ENCODE measurements around the gene SEC62. TPM values are rescaled to one million over a fixed set of nuclear protein-coding genes. Genes with fewer than 3 reads are reported as not detected.

SEC62 gene
- total RNA-seq, 1 donor from 2014 or later, result 99.2 TPM

DNA sequence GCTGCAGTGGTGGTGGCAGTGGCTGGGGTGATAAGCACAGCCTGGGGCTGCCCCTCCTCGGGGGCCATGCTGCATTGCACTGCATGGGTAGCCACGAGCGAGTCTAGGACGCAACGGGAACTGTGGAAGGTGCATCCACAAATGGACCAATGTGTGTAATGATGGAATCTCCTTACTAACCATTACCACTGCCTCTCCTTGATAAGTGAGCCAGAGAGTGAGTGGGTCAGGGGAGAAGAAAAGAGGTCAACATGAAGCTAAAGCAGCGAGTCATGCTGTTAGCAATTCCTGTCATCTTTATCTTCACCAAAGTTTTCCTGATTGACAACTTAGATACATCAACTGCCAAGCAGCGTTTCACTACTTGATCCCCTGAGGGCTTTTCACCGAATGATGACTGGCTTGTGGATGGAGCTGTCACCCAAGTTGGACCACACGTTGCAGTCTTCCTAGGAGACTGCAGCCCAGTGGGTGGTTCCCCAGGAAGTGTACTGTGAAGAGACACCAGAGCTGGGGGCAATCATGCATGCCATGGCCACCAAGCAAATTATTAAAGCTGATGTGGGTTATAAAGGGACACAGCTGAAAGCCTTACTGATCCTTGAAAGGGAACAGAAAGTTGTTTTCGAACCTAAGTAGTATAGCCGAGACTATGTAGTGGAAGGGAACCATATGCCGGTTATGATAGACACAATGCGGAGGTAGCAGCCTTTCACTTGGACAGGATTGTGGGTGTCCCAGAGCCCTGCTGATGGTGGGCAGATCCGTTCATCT, 34.7 kb upstream of the SEC62 start:
- H3K27me3 Mint-ChIP-seq (ENCODE audit: low read depth), result peaks cover 30% of the 10 kb centered on the region
- no peak for DNase-seq (ENCODE audit: low spot score)
- no peak overlapping the region for H3K27ac Mint-ChIP-seq (ENCODE audit: unreplicated experiment)
- no peaks in the 10 kb centered on the region for H3K36me3 Mint-ChIP-seq (ENCODE audit: low read depth)
- TF ChIP-seq, protein P1, sequence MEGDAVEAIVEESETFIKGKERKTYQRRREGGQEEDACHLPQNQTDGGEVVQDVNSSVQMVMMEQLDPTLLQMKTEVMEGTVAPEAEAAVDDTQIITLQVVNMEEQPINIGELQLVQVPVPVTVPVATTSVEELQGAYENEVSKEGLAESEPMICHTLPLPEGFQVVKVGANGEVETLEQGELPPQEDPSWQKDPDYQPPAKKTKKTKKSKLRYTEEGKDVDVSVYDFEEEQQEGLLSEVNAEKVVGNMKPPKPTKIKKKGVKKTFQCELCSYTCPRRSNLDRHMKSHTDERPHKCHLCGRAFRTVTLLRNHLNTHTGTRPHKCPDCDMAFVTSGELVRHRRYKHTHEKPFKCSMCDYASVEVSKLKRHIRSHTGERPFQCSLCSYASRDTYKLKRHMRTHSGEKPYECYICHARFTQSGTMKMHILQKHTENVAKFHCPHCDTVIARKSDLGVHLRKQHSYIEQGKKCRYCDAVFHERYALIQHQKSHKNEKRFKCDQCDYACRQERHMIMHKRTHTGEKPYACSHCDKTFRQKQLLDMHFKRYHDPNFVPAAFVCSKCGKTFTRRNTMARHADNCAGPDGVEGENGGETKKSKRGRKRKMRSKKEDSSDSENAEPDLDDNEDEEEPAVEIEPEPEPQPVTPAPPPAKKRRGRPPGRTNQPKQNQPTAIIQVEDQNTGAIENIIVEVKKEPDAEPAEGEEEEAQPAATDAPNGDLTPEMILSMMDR (IDR thresholded peaks at IDR 0.05), result no peak
- no peaks in the 10 kb centered on the region for H3K9me3 Mint-ChIP-seq (ENCODE audit: low read depth)
- H3K4me1 Mint-ChIP-seq (ENCODE audit: low read depth), result no peaks in the 10 kb centered on the region
- H3K4me3 Mint-ChIP-seq (ENCODE audit: unreplicated experiment), result no peak overlapping the region

DNA sequence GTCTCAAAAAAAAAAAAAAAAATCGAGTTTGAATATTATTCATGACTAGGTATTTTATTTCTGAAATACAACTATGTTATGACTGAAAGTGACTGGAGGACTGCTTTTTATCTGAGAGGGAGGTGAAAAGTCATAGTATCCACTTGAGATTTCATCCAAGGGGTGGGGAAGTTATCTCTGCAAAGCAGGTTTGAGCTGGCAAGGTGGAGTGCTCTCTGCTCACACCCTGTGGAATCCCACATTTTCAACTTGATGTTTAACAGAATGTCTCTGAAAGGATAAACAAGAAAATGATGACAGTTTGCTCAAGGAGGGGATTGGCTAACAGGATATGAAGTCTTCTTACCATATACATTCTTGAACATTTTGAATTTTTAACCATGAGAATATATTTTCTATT, 27.3 kb upstream of the SEC62 start:
- H3K4me1 Mint-ChIP-seq (ENCODE audit: low read depth), result peaks cover 7% of the 10 kb centered on the region
- no peak for DNase-seq (ENCODE audit: low spot score)
- TF ChIP-seq, protein P1 (IDR thresholded peaks at IDR 0.05), result no peak
- H3K4me3 Mint-ChIP-seq (ENCODE audit: unreplicated experiment), result no peak overlapping the region
- no peaks in the 10 kb centered on the region for H3K9me3 Mint-ChIP-seq (ENCODE audit: low read depth)
- H3K27ac Mint-ChIP-seq (ENCODE audit: unreplicated experiment), result no peak overlapping the region
- peaks cover 32% of the 10 kb centered on the region for H3K27me3 Mint-ChIP-seq (ENCODE audit: low read depth)
- H3K36me3 Mint-ChIP-seq (ENCODE audit: low read depth), result no peaks in the 10 kb centered on the region

DNA sequence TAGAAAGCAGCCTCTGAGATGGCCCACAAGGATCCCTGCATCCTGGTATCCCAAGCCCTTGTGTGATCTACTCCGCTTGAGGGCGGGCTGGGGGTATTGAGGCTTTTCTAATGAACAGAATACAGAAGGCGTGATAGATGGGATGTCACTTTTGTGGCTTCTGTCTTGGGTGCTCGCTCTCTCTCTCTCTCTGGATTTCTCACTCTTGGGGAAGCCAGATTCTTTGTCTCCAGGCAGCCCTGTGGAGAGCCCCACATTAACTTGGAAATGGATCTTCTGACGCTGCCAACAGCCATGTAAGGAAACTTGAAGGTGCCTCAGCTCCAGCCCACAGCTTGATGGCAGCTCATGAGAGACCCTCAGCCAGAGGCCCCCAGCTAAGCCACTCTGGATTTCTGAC, 26.9 kb upstream of the SEC62 start:
- peaks cover 7% of the 10 kb centered on the region for H3K4me1 Mint-ChIP-seq (ENCODE audit: low read depth)
- H3K36me3 Mint-ChIP-seq (ENCODE audit: low read depth), result no peaks in the 10 kb centered on the region
- H3K27me3 Mint-ChIP-seq (ENCODE audit: low read depth), result peaks cover 29% of the 10 kb centered on the region
- DNase-seq (ENCODE audit: low spot score), result no peak
- TF ChIP-seq, protein P1 (IDR thresholded peaks at IDR 0.05), result no peak
- H3K27ac Mint-ChIP-seq (ENCODE audit: unreplicated experiment), result no peak overlapping the region
- H3K4me3 Mint-ChIP-seq (ENCODE audit: unreplicated experiment), result no peak overlapping the region
- no peaks in the 10 kb centered on the region for H3K9me3 Mint-ChIP-seq (ENCODE audit: low read depth)

DNA sequence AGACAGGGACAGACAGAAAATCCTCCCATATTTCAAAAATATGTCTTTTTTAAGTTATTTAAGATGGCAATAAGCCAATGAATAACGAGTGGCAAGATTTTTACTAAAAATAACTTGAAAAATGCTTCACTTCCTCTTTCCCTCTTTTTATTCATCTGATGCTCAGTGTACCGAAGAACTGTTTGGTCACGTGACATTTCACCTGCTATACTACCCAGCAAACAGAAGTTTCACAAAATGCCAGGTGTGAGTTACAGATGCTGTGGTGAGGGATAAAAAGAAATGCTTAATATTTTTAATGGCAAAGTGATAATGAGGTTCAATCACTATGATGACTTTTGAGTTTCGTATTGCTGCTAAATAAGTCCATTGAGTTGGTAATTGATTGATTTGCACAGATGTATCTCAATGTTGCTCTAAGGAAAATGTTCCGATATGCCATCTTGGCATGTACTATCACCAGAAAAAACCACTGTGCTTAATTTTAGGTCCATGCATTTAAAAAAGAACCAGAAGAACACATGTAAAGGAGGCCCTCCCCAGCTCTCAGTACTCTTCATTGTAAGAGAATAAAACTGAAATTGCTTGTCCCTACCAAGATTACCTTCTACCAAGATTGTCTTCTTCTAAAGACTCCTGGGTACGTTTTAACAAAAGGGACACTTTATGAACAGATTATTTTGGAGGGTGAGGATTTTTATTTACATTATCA, 26.0 kb upstream of the SEC62 start:
- no peaks in the 10 kb centered on the region for H3K36me3 Mint-ChIP-seq (ENCODE audit: low read depth)
- H3K9me3 Mint-ChIP-seq (ENCODE audit: low read depth), result no peaks in the 10 kb centered on the region
- TF ChIP-seq, protein P1 (IDR thresholded peaks at IDR 0.05), result no peak
- no peak overlapping the region for H3K4me3 Mint-ChIP-seq (ENCODE audit: unreplicated experiment)
- H3K27me3 Mint-ChIP-seq (ENCODE audit: low read depth), result peaks cover 21% of the 10 kb centered on the region
- DNase-seq (ENCODE audit: low spot score), result no peak
- H3K4me1 Mint-ChIP-seq (ENCODE audit: low read depth), result peaks cover 7% of the 10 kb centered on the region
- no peak overlapping the region for H3K27ac Mint-ChIP-seq (ENCODE audit: unreplicated experiment)

DNA sequence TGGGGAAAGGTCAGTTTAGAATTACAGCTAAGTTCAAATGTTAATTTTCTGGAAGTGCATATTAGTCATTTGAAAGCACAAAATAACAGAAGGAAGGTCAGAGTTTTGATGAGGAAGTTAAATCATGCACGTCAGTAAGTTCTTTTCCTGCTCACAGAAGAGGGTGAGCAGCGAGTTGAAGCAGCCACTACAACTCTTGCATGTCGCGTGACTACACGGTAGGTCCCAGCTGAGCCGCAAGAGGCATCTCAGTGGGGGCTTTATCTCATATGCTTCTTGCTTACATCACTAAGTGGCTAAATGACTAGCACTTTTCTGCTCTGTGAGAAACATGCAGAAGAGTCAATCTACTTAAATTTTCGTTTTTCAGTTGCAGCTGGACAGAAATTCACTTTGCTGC, 21.3 kb upstream of the SEC62 start:
- Mint-ChIP-seq H3K9me3 (ENCODE audit: low read depth) (no peaks in the 10 kb centered on the region), H3K36me3 (ENCODE audit: low read depth) (no peaks in the 10 kb centered on the region), H3K4me1 (ENCODE audit: low read depth) (peaks cover 5% of the 10 kb centered on the region), H3K27ac (ENCODE audit: unreplicated experiment) (no peak overlapping the region), H3K27me3 (ENCODE audit: low read depth) (peaks cover 6% of the 10 kb centered on the region), H3K4me3 (ENCODE audit: unreplicated experiment) (no peak overlapping the region)
- TF ChIP-seq, protein P1 (IDR thresholded peaks at IDR 0.05), result no peak
- DNase-seq (ENCODE audit: low spot score), result no peak
